GM12801 (cell line): ENCODE results near the gene IL10.

Source experiments
- TF ChIP-seq, protein P1 (sequence below): IDR thresholded peaks from one replicate; pipeline ENCODE4 v1.5.1; 2011; ENCODE audit warnings: control low read depth; ENCODE audit not compliant: insufficient read length; ENCODE audit errors: extremely low read depth

The IL10 gene

DNA sequence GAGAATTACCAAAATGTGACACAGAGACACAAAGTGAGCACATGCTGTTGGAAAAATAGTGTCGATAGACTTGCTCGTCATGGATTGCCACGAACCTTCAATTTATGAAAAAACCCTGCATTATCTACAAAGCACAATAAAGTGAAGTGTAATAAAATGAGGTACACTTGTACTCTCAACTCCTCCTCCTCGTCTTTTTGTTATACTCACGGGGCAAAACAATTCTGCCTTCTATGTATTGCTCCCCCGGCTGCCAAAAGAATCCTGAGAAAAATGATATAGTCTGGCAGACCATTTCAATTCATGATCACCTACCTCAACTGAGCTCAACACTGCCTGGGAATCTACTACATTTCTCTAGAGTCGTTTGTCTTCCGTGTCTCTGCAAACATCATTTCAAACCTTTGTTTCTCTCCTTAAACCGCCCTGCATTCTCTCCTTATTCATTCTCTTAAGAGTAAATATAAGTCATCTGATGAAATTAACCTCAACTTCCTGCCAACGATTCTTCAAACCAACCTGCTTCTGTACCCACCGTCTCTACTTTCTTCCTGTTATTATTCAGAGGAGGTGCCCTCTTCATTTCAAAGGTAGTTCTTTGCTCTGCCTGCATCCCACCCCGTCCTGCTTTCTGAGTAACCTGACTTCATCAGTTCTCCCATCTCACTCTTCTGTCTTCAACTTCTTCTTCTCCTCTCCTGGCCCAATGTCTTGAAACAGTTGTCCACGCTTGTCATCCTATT is 14.6 kb downstream of the IL10 start:
- TF ChIP-seq, protein P1, sequence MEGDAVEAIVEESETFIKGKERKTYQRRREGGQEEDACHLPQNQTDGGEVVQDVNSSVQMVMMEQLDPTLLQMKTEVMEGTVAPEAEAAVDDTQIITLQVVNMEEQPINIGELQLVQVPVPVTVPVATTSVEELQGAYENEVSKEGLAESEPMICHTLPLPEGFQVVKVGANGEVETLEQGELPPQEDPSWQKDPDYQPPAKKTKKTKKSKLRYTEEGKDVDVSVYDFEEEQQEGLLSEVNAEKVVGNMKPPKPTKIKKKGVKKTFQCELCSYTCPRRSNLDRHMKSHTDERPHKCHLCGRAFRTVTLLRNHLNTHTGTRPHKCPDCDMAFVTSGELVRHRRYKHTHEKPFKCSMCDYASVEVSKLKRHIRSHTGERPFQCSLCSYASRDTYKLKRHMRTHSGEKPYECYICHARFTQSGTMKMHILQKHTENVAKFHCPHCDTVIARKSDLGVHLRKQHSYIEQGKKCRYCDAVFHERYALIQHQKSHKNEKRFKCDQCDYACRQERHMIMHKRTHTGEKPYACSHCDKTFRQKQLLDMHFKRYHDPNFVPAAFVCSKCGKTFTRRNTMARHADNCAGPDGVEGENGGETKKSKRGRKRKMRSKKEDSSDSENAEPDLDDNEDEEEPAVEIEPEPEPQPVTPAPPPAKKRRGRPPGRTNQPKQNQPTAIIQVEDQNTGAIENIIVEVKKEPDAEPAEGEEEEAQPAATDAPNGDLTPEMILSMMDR = no peak

DNA sequence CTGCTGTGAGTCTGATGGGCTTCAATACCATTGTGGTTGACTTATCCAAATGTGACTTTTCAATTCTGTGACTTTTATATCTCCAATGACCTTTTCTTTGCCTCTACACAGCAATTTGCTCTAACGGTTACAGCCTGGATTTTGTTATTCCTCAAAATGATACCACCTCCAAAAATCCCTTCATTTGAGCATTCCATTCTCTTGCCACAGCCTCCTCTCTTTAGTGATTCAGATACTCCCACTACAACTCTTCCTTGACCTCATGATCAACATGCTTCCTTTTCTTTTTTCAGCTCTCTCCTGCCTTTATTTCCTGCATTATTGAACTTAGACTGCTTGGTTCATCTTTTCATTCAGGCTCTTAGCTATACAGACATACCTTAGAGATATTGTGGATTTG is 18.3 kb downstream of the IL10 start:
- TF ChIP-seq, protein P1 = no peak

GRCh38 chr1:206753141-206753540 is 19.2 kb downstream of the IL10 start:
- TF ChIP-seq, protein P1 = no peak

- TF ChIP-seq, protein P1 = no peak
Measured at GRCh38 chr1:206752481-206752880, 19.8 kb downstream of the IL10 start.

GRCh38 chr1:206751891-206752290 is 20.4 kb downstream of the IL10 start:
- TF ChIP-seq, protein P1 = no peak

DNA sequence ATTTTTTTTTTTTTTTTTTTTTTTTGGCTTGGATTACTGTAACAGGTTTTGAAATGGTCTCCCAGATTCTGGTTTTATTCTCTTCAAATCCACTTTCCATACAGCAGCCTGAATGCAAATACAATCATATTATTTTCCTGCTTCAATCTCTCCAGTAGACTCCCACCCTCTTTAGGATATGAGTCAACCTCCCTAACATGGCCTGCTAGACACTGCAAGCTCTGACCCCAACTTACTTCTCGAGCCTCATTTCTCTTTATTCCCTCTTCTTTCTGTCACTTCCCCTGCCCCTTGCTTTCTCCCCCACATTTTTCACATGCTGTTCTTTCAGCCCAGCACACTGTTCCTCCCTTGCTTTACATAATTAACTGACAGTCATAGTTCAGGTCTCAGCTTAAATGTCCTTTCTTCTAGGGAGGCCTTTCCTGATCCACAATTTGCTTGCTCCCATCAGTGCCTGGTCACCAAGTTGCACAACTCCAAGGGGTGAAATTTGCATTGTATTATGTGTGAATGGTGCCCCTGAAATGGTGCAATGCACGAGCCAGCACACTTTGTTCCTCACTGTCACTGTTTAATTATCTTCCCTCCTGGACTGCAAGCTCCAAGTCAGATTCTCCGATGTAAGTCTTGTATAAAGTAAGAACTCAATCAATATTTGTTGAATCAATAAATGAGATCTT is 23.8 kb downstream of the IL10 start:
- TF ChIP-seq, protein P1 = no peak

- TF ChIP-seq, protein P1 = no peak
Measured at GRCh38 chr1:206745301-206745700, 27.0 kb downstream of the IL10 start.
